HG03066 (cell line): ENCODE results near the gene MID1.

Source experiments
- ATAC-seq: cut with Tn5 transposase; IDR thresholded peaks from one replicate; pipeline ENCODE4 v1.9.1; 2021; ENCODE audit warnings: low read depth; ENCODE audit not compliant: unreplicated experiment

MID1 gene

DNA sequence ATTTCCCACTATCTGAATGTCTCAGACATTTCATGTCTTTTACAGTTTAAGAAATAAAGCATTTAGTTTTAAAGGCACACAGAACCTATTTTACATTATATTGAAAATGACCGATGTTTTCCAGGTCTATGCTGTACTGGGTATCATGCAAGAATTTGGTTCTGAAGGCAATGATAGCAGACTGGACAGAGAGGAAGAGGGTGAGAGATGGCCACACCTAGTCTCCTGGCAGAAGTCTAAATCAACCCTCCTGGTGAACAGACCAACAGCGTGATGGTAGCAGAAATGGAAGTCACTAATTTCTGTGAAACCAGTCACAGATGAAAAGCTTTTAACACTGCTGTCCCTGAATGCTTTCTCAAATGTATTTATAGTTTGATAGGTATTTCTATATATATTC is 41.9 kb downstream of the MID1 start:
- no peak for ATAC-seq

DNA sequence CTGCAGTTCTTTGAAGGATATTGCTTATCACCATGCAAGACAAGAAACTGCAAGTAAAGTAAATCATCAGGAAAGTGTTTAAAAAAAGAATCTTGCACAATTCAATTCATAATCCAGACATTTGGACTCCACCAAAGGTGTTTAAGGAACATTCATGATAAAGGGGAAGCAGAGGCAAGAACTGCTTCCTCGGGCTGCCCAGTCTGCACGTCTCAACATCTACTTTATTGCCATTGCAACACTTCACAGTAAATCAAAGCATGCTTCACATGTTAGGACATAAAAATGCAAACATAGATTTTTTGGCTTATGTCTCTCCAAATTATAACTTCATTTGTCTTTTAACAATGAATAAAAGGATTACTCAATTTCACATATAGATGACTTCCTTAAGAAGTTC is 42.5 kb downstream of the MID1 start:
- ATAC-seq = no peak

DNA sequence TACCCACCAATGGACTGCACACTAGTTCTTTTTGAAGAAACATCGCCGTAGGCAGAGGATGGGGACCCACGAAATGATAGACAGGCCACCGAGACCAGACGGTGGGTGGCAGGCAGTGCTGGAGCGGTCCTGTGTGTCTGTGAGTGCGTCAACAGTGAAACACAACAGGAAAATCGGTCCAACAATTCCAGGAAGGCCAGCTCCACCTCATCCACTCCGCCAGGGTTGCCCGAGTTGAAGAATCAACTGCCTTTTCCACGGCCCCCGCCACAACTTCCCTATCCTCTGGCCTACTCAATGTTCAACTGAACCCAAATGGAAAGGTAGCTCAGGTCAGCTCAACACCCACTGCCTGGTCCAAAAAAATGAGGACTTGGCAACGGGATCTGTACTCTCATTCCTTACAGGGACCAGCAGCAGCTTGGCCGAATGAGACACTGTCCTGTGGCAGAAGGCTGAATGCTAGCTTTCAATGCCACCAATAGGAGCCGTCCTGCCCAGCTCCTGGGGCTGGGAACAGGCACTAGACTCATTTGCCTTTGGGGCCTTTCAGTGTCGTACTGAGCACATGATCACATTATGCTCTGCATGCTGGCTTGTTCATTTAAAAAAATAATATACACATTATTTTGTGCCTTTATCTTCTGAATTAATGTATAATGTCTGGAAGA is 43.5 kb downstream of the MID1 start:
- no peak for ATAC-seq

DNA sequence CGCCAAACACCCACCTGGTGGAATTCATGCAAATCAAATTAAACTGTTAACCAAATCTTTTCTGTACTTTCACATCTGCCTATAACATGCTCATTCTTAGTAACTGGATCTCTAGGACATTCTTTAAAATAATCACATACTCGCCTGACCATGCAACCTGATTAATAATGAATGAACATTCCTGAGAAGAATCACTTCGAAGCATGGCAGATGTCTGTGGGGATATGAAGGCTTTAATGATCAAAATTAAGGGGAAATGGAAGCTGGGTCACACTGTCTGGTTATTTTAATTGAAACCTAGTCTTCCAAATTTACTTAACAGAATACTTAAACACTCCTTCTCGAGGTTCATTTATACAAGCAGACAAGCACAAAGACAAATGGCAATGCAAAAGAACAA is 44.2 kb downstream of the MID1 start:
- no peak for ATAC-seq

DNA sequence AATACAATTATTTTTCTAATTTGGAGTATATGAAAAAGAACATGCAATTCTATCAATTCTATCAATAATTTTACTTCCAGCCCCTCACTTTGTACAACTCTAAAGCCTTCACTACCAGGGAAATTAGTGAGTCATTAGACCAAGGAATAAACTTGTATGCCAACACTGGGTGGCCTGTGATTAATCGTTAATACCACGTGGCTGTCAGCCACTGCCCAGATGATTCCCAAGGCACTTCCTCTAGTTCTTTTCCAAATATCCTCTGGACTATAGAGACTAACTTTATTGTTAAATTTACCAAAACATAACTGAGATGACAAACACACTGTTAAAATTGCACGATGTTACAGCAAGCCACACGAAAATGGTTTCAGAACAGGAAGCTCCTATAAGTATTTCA is 45.7 kb downstream of the MID1 start:
- ATAC-seq = no peak

DNA sequence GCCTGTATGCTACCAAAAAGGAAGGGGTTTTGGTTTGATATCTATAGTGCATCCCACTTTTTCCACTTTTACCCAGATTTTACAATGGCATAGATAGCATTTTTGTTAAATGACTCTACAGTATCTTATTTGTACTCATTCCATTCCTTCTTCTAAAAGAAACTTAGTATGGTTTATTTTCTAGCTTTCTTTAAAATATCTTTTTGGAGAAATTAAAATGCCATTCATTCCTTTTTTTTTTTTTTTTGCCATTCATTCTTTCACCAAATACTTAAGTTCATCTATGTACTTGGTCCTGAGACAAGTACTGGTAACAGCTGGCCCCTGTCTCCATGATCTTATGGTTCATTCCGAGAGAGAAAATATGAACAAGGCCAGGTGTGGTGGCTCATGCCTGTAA is 49.1 kb downstream of the MID1 start:
- ATAC-seq = no peak

DNA sequence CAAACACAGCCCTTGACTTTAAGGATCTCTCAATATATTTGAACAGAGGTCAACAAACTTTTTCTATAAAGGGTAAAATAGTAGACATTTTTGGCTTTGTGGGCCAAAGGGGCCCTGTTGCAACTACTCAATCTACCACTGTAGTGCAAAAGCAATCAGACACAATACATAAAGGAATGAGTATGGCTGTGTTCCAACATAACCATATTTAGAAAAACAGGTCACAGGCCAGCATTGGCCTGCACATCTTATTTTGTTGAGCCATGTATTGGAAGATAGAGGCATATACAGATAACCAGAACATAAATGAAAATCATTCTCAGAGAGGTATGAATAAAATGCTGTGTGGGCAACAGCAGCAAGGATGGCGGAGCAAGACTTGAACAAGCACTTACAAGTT is 49.8 kb downstream of the MID1 start:
- no peak for ATAC-seq

DNA sequence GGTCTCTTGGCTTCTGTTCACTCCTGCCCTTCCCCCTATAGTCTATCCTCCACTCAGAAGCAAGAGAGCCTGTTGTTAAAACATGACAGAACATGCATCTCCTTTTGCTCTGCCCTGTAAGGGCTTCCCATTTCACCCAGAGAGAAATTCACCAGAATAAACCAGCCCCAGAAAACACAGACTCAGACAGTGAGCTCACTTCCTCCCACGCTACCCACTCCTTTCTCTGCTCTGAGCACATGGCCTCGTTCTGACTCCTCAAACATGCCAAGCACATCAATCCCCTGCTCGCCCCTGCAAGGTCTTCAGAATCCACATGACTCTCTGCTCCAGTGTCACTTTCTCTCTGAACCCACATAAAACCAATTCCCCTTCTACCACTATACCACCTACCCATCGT is 50.4 kb downstream of the MID1 start:
- ATAC-seq = no peak

DNA sequence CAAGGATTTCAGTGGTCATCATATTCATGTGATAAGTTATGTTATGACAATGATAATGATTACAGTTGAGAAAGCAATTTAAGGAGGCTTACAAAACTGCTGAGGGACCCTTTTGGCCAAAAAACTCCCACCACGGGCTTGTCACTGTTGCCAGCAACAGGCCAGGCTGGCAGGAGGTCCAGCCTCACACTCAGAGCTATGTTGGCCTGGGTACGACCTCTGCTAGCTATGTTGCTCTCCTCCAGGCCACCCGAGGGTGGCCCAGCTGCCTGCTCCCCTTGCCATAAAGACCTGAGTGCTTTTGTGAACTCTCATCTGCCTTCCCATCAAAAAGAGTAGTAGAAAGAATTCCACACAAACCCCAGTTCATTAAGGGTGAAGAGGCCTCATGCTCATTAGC is 52.0 kb downstream of the MID1 start:
- no peak for ATAC-seq

DNA sequence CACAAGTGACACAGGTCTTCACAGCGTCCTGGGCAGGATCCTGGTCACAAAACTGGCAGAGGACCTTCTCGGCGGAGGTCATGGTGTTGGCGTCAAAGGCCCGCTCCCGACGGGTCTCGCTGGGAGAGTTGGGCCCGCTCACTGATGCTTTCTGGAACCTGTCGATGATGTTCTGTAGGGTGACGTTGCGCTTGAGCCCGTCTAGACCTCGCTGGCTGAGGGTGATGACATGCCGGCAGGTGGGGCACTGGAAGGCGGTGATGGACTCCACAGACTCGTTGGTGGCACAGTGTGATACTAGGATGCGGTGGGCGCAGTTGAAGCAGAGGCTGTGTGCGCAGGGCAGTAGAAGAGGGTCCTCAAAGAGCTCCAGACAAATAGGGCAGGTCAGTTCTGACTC is 53.2 kb downstream of the MID1 start:
- ATAC-seq = no peak

DNA sequence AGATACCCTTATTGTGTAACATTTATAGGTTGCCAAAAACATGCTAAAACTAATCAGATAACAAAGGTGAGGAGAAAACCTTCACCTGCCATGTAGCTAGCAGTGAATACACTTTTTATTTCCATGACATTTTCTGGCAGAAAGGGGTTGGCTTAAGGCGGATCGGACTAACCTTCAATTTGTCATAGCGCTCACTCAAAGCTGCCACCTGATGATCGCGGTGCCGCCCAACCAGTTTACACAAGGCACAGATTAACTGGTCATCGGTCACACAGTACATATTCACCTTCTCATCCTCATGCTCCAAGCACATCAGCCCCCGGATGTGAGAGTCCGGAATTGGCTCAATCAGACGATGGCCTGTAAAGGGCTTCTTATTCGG is 53.7 kb downstream of the MID1 start:
- ATAC-seq = no peak

DNA sequence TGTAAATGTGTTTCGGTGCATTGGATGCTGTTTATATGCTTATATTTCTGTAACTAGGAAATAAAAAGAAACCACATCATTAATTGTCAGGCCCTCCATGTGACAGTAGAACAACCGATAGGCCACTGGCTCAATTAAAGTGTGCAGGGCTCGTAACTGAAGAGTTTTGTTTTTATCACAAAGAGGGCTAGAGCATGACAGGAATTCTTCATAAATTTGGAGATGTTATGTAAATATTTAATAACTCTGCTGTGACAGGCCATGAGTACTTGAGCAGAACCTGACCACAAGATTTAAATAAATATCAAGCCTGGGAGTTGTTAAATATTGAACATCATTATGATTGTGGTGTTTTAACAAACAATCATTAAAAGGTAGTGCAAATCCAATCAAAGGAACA is 55.9 kb downstream of the MID1 start:
- ATAC-seq = no peak

DNA sequence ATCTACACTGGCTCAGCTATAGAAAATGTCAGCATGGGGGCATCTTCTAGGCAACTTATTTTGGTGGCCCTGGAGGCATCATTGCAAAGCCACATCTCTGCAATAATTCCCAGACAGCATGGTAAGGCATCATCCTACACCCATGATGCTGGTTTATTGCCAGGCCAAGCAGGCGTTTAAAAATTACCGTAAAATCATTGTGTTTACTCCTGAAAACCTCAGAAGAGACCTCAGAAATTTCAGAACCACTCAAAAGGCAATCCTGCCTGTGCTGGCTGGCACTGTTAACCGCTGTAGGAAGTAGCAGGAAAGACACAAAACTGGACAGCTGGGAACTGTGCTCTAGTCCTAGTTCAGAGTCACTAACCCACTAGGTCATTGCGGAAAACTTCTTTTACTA is 63.2 kb downstream of the MID1 start:
- ATAC-seq = no peak

DNA sequence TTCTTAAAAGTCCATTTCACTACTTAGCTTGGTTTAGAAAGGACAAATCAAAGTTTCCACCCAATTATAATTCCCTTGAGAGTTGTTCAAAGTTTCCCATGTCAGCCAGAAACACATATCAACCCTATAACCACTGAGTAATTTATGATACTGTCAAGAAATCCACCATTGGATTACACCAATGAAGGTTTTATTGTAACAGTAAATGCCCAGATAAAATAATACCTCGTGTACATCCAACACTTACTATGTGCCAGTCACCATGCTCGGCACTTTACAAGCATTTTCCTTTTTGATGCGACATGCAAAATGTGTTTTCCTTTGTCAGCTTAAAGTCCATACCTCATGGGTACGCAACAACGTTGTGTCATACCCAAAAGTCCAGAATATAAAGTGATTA is 64.0 kb downstream of the MID1 start:
- ATAC-seq = no peak

DNA sequence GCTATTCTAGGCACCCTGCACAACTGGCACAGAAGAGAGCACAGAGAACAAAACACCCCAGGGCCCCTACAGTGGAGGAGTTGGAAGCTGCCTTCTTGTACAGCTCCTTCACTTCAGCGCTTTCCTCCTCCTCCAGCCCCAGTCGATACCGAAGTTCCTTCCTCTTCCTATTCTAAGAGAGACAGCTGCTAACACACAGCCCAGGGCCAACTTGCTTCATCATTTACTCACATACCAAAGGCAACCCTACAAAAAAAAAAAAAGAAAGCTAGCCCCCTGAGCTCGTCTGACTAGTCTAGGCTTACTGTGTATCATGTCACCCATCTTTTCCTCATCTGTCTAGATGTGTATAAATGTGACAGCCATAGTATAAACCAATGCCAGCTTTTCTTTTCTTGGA is 64.5 kb downstream of the MID1 start:
- ATAC-seq = no peak

DNA sequence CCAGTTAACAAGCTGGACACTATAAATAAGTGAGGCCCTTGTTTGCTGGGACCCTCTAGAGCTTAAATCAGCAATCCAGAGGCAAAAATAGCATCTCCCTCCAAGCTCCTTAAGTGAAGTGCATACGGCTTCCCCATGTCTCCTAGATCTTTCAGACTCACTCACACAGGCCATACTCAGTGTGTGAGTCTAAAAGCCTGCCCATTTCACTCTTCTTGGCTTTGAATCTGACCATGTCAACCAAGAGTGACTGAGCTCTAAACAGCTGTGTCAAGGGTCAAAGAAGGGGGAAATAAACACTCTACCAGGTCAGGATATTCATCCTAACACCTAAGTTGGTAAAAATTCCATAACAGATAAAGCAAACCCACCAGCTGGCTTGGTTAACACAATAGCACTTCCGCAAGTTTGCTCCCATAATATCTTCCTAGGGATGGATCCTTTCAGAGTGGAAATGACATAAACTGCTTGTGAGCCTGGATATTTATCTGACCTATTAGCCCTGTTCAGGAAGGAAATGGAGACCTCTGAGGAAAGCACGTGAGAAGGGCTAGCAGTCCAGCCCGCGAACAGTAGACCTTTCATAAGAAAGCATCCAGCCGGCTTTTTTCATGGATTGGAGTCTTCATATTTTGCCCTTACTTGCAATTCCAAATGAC is 65.6 kb downstream of the MID1 start:
- ATAC-seq = no peak

DNA sequence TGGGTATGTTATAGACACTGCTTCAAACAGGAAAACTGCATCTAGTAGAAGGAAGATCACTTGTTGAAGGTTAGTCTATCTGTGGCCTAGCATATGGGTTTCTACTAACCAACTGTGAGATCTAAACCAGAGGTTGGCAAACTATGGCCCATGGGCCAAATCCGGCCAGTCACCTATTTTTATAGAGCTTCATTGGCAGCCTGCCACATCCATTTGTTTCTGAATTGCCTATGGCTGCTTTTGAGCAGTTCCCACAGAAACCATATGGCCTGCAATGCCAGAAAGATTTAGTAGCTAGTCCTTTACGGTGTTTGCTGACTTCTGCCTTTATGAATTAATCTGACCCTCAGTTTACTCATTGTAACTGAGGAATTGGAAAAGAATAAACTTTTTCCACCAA is 71.1 kb downstream of the MID1 start:
- ATAC-seq = no peak

DNA sequence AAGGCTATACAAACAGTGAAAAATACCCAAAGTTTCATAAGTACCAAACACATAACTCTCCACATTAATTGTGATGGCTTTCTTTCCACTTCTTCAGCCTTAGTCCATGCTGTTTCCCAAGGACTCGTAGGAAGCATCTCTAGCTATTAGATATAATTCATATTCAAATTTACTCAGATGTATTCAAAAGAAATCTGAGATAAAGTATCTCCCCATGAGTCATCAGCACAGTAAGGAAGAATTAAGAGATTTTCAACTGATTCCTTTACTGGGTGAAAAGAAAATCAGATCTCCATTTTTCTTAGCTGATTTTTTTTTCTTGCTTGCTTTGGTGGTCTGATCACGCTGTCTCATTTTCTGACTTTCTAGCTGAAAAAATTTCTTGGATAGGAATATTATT is 71.7 kb downstream of the MID1 start:
- ATAC-seq = no peak

DNA sequence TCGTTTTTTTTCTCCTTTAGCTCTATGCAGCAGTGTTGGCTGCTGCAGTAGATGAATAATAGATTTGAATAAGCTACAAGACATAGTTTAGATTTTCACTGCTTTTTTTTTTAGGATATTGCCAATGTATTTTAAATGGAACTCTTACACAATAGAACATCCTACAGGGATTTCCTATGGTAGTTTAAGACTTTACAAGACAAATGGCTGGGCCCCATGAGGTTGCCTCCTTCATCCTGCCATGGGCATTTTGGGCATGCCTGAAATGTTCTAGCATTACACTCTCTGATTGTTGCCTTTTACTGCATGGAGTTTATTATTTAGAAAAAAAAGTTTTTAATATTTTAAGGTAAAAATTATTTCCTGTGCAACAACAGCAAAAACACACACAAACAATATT is 74.5 kb downstream of the MID1 start:
- no peak for ATAC-seq

DNA sequence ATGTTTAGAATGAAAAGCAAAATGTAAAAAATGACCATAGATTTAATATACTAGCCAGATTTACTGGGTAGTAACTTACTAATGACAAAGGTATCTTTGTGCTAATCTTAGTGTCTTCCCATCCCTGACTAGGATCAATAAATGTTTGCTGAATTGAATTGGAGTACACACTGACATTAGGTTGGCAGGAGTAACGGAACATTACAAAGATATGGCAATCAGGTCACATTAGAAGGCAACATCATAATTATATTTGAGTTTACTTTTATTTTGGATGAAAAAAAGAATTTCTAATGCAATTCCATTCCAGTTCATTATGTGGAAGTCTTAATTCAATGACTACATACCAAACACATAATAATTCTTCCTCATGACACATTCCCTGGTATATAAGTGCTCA is 77.8 kb downstream of the MID1 start:
- ATAC-seq = no peak

DNA sequence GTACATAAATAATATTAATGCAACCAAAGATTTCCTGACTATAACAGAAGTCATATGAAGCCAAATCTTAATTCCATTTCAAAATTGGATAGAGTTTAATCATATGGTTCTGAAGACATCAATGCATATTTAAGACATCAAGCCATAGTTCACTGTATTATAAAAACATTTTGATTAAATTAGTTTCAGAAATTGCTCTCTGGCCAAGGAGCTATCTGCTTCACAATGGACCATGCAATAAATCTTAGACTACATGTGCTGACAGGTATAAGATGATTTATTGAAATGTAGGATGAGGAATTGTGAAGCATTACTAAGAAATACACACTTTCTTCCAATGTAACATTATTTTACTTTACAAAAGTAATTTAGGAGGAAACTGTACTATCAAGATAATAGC is 81.6 kb downstream of the MID1 start:
- ATAC-seq = no peak

DNA sequence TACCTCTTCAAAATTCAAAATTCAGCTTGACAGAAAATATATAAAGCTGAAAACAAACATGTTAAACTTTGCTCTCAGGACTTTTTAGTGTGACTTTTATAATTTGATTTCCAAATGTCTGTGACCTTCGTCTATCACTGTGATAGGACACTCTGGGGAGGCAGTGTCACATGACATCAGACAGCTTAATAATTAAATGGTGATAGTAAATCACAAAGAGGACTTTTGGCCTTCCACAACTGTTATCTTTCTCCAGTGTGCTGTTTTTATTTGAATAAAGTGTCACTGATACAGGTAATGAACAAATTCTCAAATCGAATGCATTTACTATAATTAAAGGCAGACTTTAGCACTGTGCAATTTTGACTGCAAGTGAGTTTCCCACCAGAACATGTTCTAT is 83.1 kb downstream of the MID1 start:
- ATAC-seq = no peak

DNA sequence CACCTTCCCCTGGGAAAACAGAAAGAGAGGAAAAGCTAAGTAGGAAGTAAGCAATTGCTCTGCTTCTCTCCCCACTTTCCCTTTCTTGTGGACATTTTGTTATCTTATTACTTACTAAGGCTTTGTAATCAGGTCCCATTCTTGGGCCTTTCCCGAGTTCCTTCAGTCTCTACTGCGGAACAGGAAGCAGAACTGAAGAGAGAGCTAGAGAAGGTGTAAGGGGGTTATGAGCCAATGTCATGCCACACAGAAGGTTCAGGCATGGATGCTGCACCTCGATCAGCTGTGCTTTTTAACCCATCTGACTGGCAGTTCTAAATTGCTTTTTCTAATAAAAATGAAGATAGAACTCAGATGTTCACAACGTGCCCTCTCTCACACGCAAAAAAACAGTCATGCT is 83.6 kb downstream of the MID1 start:
- no peak for ATAC-seq
